Activated T-cell treated with anti-CD3 and anti-CD28 coated beads, Interleukin-2, amount 50 U/mL, for 24 hours (primary cell): ENCODE measurements around the gene RFC2.
A peak's percentile ranks its signal among the peaks of the same experiment; 100 is the strongest.

Source experiments
- DNase-seq: peaks from one replicate; pipeline ENCODE4 v3.0.0-alpha.2; 2020
- H3K27ac Mint-ChIP-seq: 2 replicates; pipeline ENCODE4 v1.8.0; 2020; ENCODE audit warnings: mild to moderate bottlenecking, mixed read lengths
- H3K27me3 Mint-ChIP-seq: 2 replicates; pipeline ENCODE4 v1.8.0; 2020; ENCODE audit warnings: mixed read lengths
- H3K36me3 Mint-ChIP-seq: 2 replicates; pipeline ENCODE4 v1.8.0; 2020; ENCODE audit warnings: low read depth, mixed read lengths
- H3K4me1 Mint-ChIP-seq: 2 replicates; pipeline ENCODE4 v1.8.0; 2020; ENCODE audit warnings: low read depth, mixed read lengths
- H3K4me3 Mint-ChIP-seq: 2 replicates; pipeline ENCODE4 v1.8.0; 2020; ENCODE audit warnings: mild to moderate bottlenecking, moderate library complexity, mixed read lengths
- H3K9me3 Mint-ChIP-seq: 2 replicates; pipeline ENCODE4 v1.8.0; 2020; ENCODE audit warnings: mixed read lengths

The RFC2 gene

DNA sequence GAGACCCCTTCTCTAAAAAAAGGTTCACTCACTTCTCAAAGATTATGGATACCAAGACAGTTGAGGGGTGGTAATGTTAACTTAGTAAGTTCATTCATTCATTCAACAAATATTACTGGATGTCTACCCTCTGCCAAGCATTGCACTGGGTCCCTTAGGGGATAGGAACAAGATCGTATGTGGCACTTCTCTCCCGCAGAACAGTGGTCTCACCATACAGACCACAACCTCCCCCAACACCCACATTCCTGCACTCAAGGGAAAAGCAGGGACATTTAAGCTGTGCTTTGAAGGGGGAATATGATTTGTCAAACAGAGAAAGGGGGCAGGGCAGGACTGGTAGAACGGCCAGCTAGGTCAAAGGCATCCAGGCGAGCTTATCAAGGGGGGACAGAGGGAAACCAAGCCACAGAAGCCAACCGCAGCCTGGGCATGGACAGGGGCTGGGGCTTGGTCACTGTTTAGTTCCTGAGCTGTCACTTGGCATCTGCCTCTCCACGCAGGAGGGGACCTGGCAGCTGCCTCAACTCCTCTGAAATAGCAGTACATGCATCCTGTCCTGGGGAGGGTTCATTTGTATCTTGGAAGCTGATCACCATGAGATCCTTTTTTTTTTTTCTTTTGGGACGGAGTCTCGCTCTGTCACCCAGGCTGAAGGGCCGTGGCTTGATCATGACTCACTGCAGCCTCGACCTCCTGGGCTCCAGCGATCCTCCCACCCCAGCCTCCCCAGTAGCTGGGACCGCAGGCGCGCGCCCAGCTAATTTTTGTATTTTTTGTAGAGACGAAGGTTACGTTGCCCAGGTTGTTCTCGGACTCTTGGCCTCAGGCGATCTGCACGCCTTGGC lies 34.1 kb upstream of the RFC2 start:
- Mint-ChIP-seq H3K27ac (no peak overlapping the region), H3K4me1 (peaks cover 12% of the 10 kb centered on the region), H3K9me3 (no peaks in the 10 kb centered on the region), H3K27me3 (peaks cover 31% of the 10 kb centered on the region), H3K4me3 (peak overlapping the region; percentile 73), H3K36me3 (no peaks in the 10 kb centered on the region)
- peak; percentile 35 for DNase-seq

GRCh38 chr7:74287303-74288033 lies 33.3 kb upstream of the RFC2 start:
- peaks cover 34% of the 10 kb centered on the region for H3K27me3 Mint-ChIP-seq
- H3K4me1 Mint-ChIP-seq, result peaks cover 12% of the 10 kb centered on the region
- H3K36me3 Mint-ChIP-seq, result no peaks in the 10 kb centered on the region
- H3K4me3 Mint-ChIP-seq, result no peak overlapping the region
- no peak overlapping the region for H3K27ac Mint-ChIP-seq
- no peak for DNase-seq
- no peaks in the 10 kb centered on the region for H3K9me3 Mint-ChIP-seq

DNA sequence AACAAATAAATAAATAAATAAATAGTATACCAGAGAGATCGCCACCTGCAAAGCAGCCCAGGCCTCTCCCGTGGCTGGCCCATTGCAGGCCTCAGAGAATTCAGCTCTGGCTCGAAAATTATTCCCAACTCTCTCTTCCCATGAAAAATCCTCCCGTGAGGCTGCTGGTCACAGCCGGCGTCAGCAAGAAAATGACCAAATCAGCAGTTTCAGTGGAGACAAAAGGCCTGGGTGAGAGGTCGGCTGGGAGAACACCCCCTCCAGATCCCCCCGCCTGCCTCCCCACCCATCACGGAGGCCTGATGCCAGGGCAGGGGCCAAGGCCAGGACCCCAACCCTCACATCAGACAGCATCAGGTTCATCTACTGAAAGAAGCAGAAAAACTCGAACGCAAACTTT lies 31.9 kb upstream of the RFC2 start:
- H3K27ac Mint-ChIP-seq, result no peak overlapping the region
- H3K27me3 Mint-ChIP-seq, result peaks cover 30% of the 10 kb centered on the region
- H3K4me1 Mint-ChIP-seq, result peaks cover 12% of the 10 kb centered on the region
- H3K36me3 Mint-ChIP-seq, result no peaks in the 10 kb centered on the region
- no peak for DNase-seq
- H3K9me3 Mint-ChIP-seq, result no peaks in the 10 kb centered on the region
- H3K4me3 Mint-ChIP-seq, result no peak overlapping the region

DNA sequence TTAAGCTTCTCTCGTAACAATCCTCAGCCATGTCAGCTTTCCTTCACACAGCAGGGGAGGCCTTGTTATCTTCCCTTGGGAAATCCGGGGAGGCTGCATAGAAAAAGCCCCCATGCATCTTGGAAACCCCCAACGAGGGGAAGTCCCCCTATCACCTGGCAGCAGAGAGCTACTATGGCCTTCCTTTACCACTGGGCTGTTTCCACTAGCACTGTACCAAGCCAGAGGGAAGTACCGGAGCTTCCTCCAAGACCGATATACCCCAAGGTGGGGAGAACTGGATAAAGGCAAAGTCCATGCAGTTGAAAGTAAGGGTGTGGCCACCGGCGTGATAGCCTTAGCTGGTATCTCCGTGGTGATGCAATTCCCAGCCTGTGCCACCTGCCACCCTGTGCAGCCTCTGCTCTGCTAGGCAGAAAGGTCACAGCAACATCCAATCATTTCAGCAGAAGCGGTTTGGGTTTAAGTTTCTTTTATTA lies 30.6 kb upstream of the RFC2 start:
- Mint-ChIP-seq H3K4me3 (no peak overlapping the region), H3K27me3 (peaks cover 24% of the 10 kb centered on the region), H3K27ac (no peak overlapping the region), H3K36me3 (no peaks in the 10 kb centered on the region), H3K9me3 (no peaks in the 10 kb centered on the region), H3K4me1 (peaks cover 14% of the 10 kb centered on the region)
- DNase-seq, result no peak

GRCh38 chr7:74283858-74284447 lies 29.8 kb upstream of the RFC2 start:
- no peak for DNase-seq
- H3K36me3 Mint-ChIP-seq, result no peaks in the 10 kb centered on the region
- H3K9me3 Mint-ChIP-seq, result no peaks in the 10 kb centered on the region
- H3K4me3 Mint-ChIP-seq, result no peak overlapping the region
- H3K27me3 Mint-ChIP-seq, result peaks cover 23% of the 10 kb centered on the region
- H3K4me1 Mint-ChIP-seq, result peaks cover 17% of the 10 kb centered on the region
- H3K27ac Mint-ChIP-seq, result no peak overlapping the region

- Mint-ChIP-seq H3K4me1 (peaks cover 7% of the 10 kb centered on the region), H3K36me3 (no peaks in the 10 kb centered on the region), H3K9me3 (no peaks in the 10 kb centered on the region), H3K27ac (no peak overlapping the region), H3K27me3 (peaks cover 15% of the 10 kb centered on the region), H3K4me3 (no peak overlapping the region)
- DNase-seq, result no peak
Measured at GRCh38 chr7:74282748-74283459, 28.7 kb upstream of the RFC2 start.

DNA sequence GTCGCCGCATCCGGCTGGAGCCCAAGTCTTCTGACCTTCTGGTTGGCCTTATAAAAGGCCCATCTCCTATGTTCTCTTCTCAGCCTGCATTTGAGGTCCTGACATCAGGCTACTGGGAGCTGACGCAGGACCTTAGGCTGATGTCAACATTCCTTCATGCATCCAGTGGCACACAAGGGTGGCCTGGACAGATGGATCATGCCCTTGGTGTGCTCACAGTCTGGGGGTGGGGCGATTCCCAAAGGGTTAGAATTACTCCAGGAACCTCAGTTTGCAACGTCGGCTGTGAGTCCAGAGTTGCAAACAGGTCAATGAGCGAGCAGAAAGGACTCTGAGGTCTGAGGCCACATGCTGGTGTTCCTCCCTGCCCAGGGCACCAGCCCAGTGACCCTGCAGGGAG lies 26.8 kb upstream of the RFC2 start:
- H3K9me3 Mint-ChIP-seq, result no peaks in the 10 kb centered on the region
- no peak overlapping the region for H3K4me3 Mint-ChIP-seq
- no peak overlapping the region for H3K27ac Mint-ChIP-seq
- peaks cover 7% of the 10 kb centered on the region for H3K27me3 Mint-ChIP-seq
- H3K36me3 Mint-ChIP-seq, result no peaks in the 10 kb centered on the region
- DNase-seq, result no peak
- H3K4me1 Mint-ChIP-seq, result peaks cover 7% of the 10 kb centered on the region

- Mint-ChIP-seq H3K9me3 (no peaks in the 10 kb centered on the region), H3K36me3 (no peaks in the 10 kb centered on the region), H3K4me3 (no peak overlapping the region), H3K27ac (no peak overlapping the region), H3K4me1 (peaks cover 8% of the 10 kb centered on the region), H3K27me3 (no peaks in the 10 kb centered on the region)
- DNase-seq, result no peak
Measured at GRCh38 chr7:74277636-74278035, 23.4 kb upstream of the RFC2 start.

GRCh38 chr7:74275401-74275881 lies 21.2 kb upstream of the RFC2 start:
- Mint-ChIP-seq H3K27ac (no peak overlapping the region), H3K27me3 (peaks cover 6% of the 10 kb centered on the region), H3K9me3 (no peaks in the 10 kb centered on the region), H3K4me3 (no peak overlapping the region), H3K4me1 (peaks cover 16% of the 10 kb centered on the region), H3K36me3 (no peaks in the 10 kb centered on the region)
- no peak for DNase-seq

GRCh38 chr7:74272305-74273038 lies 18.3 kb upstream of the RFC2 start:
- Mint-ChIP-seq H3K27ac (no peak overlapping the region), H3K36me3 (no peaks in the 10 kb centered on the region), H3K27me3 (peaks cover 16% of the 10 kb centered on the region), H3K4me1 (peaks cover 13% of the 10 kb centered on the region), H3K4me3 (no peak overlapping the region), H3K9me3 (no peaks in the 10 kb centered on the region)
- no peak for DNase-seq

- H3K4me3 Mint-ChIP-seq, result no peak overlapping the region
- no peaks in the 10 kb centered on the region for H3K36me3 Mint-ChIP-seq
Measured at GRCh38 chr7:74271742-74272141, 17.5 kb upstream of the RFC2 start.

GRCh38 chr7:74269757-74270277 lies 15.6 kb upstream of the RFC2 start:
- Mint-ChIP-seq H3K27me3 (peaks cover 16% of the 10 kb centered on the region), H3K27ac (no peak overlapping the region), H3K36me3 (no peaks in the 10 kb centered on the region), H3K4me1 (peaks cover 13% of the 10 kb centered on the region), H3K9me3 (no peaks in the 10 kb centered on the region), H3K4me3 (peak overlapping the region; percentile 77)
- DNase-seq, result peak; percentile 70

More at GRCh38 chr7:74271742-74272141, 17.5 kb upstream of the RFC2 start:
- H3K27ac Mint-ChIP-seq, result no peak overlapping the region
- H3K4me1 Mint-ChIP-seq, result peaks cover 13% of the 10 kb centered on the region
- peaks cover 16% of the 10 kb centered on the region for H3K27me3 Mint-ChIP-seq
- H3K9me3 Mint-ChIP-seq, result no peaks in the 10 kb centered on the region
- no peak for DNase-seq

GRCh38 chr7:74267756-74268565 lies 13.8 kb upstream of the RFC2 start:
- Mint-ChIP-seq H3K9me3 (no peaks in the 10 kb centered on the region), H3K4me1 (peaks cover 13% of the 10 kb centered on the region), H3K27ac (no peak overlapping the region), H3K4me3 (no peak overlapping the region), H3K27me3 (peaks cover 16% of the 10 kb centered on the region), H3K36me3 (no peaks in the 10 kb centered on the region)
- no peak for DNase-seq
